Raji (cell line): ENCODE results near the gene SENP7.

Experiments
- POLR2A ChIP-seq: IDR thresholded peaks from 2 replicates; pipeline ENCODE4 v1.6.1; 2011; ENCODE audit warnings: low read depth, low read length, control low read depth; ENCODE audit not compliant: insufficient read depth

SENP7 gene

GRCh38 chr3:101530686-101531047 is 17.7 kb upstream of the SENP7 start:
- TF ChIP-seq POLR2A: no peak

- no peak for TF ChIP-seq POLR2A
Measured at GRCh38 chr3:101529816-101530685, 17.0 kb upstream of the SENP7 start.

- TF ChIP-seq POLR2A: no peak
Measured at GRCh38 chr3:101527906-101528305, 14.9 kb upstream of the SENP7 start.

- no peak for TF ChIP-seq POLR2A
Measured at GRCh38 chr3:101527441-101527840, 14.4 kb upstream of the SENP7 start.

GRCh38 chr3:101521211-101521701 is 8.2 kb upstream of the SENP7 start:
- no peak for TF ChIP-seq POLR2A

DNA sequence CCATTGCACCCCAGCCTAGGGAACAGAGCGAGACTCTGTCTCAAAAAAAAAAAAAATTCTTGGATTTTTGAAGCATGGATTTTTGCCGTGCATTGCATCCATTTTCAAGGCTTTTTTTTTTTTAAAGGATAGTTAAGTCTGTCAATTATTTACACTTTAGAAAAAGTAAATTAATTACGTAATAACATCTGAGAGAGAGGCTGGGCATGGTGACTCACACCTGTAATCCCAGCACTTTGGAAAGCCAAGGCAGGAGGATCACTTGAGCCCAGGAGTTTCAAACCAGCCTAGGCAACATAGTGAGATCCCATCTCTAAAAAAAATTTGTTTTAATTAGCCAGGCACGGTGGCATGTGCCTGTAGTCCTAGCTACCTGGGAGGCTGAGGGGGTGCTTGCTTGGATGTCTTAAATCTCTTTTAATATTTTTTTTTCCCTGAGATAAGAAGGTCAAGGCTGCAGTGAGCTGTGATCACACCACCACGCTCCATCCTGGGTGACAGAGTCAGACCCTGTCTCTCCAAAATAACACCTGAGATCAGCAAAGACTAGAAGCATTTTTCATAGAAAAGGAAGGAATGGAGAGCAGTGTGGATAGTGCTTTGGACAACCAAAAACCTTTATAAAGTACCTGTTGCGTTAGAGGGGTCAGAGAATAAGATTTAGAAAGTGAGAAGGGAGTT is 6.8 kb upstream of the SENP7 start:
- TF ChIP-seq POLR2A: no peak

- no peak for TF ChIP-seq POLR2A
Measured at GRCh38 chr3:101518421-101518871, 5.4 kb upstream of the SENP7 start.

GRCh38 chr3:101513419-101513986 is 491 bp upstream of the SENP7 start:
- TF ChIP-seq POLR2A: no peak

GRCh38 chr3:101512396-101512645 is 691 bp downstream of the SENP7 start:
- TF ChIP-seq POLR2A: no peak

DNA sequence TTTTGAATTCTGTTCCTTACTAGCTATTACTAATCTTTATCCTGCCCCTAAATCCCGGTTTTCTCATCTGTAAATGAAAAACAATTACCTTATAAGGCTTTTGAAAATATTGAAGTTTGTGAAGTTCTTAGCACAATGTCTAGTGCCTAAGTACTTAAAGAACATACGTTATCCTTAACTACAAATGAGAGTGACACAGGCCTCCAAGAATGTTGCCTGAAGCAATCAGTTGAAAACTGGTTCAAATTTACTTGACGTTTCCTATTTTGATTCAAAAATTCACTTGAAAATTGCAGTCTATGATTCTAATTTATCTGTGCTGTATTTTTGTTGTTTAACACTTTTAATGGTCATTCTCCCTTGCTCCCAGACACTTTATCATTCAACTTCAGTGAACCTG is 3.2 kb downstream of the SENP7 start:
- no peak for TF ChIP-seq POLR2A

GRCh38 chr3:101509281-101509680 is 3.7 kb downstream of the SENP7 start:
- TF ChIP-seq POLR2A: no peak

DNA sequence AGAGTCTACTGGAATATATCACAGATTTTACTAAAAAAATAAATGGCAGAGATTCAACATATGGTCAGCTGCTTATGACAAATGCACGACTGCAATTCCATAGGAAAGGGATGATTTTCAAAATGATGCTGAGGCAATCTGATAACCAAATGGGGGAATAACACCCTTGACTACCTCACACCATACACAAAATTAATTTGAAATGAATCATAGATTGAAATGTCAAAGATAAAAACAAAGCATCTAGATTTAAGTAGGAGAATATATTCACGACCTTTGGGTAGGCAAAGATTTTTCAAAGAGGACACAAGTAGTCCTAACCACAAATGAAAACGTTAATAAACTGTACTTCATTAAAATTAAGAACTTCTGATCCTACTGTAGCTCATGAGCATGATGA is 11.2 kb downstream of the SENP7 start:
- no peak for TF ChIP-seq POLR2A

GRCh38 chr3:101500208-101500607 is 12.8 kb downstream of the SENP7 start:
- TF ChIP-seq POLR2A: no peak

GRCh38 chr3:101497803-101498202 is 15.2 kb downstream of the SENP7 start:
- TF ChIP-seq POLR2A: no peak

GRCh38 chr3:101495552-101495951 is 17.5 kb downstream of the SENP7 start:
- no peak for TF ChIP-seq POLR2A
